Measurements from ENCODE around the gene FARP1.

FARP1 gene

GRCh38 chr13:98217597-98217996 lies 74.7 kb downstream of the FARP1 start:
- no peak for DNase-seq (ENCODE audit: extremely low spot score)
- no peak for TF ChIP-seq CTCF (IDR thresholded peaks at IDR 0.05; ENCODE audit: control extremely low read depth, extremely low read depth, low read depth, missing control alignments)
- POLR2A ChIA-PET: no interaction called here
- CTCF ChIA-PET: interaction anchor here (1.3 to 1.7 kb wide), 2 partner anchors 11 to 436 kb away, joined by 3 to 4 read pairs; no protein-coding TSS in a partner anchor

- no peak for TF ChIP-seq CTCF (IDR thresholded peaks at IDR 0.05; ENCODE audit: control extremely low read depth, extremely low read depth, low read depth, missing control alignments)
- ChIA-PET POLR2A (no interaction called here), CTCF (interaction anchor here (1.1 to 2.3 kb wide), 3 partner anchors 22 to 609 kb away, joined by 3 to 9 read pairs (median 4); no protein-coding TSS in a partner anchor)
- DNase-seq (ENCODE audit: extremely low spot score): no peak
Measured at GRCh38 chr13:98219685-98220084, 76.8 kb downstream of the FARP1 start.

GRCh38 chr13:98220271-98220791 lies 77.4 kb downstream of the FARP1 start:
- no peak for DNase-seq (ENCODE audit: extremely low spot score)
- TF ChIP-seq CTCF (IDR thresholded peaks at IDR 0.05; ENCODE audit: control extremely low read depth, extremely low read depth, low read depth, missing control alignments): no peak
- ChIA-PET CTCF (interaction anchor here (1.2 to 2.3 kb wide), 2 partner anchors 21 to 364 kb away, joined by 4 to 9 read pairs; no protein-coding TSS in a partner anchor), POLR2A (no interaction called here)

- ChIA-PET CTCF (interaction anchor here (1.2 to 2.3 kb wide), 2 partner anchors 20 to 365 kb away, joined by 4 to 9 read pairs; no protein-coding TSS in a partner anchor), POLR2A (no interaction called here)
- DNase-seq (ENCODE audit: extremely low spot score): no peak
- no peak for TF ChIP-seq CTCF (IDR thresholded peaks at IDR 0.05; ENCODE audit: control extremely low read depth, extremely low read depth, low read depth, missing control alignments)
Measured at GRCh38 chr13:98221234-98221633, 78.3 kb downstream of the FARP1 start.

GRCh38 chr13:98222081-98222554 lies 79.2 kb downstream of the FARP1 start:
- ChIA-PET CTCF (interaction anchor here (2.3 kb wide), 1 partner anchor 19 kb away, joined by 9 read pairs; no protein-coding TSS in a partner anchor), POLR2A (no interaction called here)
- no peak for DNase-seq (ENCODE audit: extremely low spot score)
- no peak for TF ChIP-seq CTCF (IDR thresholded peaks at IDR 0.05; ENCODE audit: control extremely low read depth, extremely low read depth, low read depth, missing control alignments)

GRCh38 chr13:98222816-98223215 lies 79.9 kb downstream of the FARP1 start:
- CTCF ChIA-PET: no interaction called here
- POLR2A ChIA-PET: no interaction called here
- no peak for DNase-seq (ENCODE audit: extremely low spot score)
- no peak for TF ChIP-seq CTCF (IDR thresholded peaks at IDR 0.05; ENCODE audit: control extremely low read depth, extremely low read depth, low read depth, missing control alignments)
